ENCODE measurements around the gene DCAF7. TPM values are rescaled to one million over a fixed set of nuclear protein-coding genes. Genes with fewer than 3 reads are reported as not detected.

Gene DCAF7
- total RNA-seq, 2 donors from 2014 or later, result 94.3 to 105 TPM

- Histone ChIP-seq H3K4me3 (no peak overlapping the region), H3K9me3 (no peaks in the 10 kb centered on the region), H3K36me3 (no peaks in the 10 kb centered on the region), H3K4me1 (no peaks in the 10 kb centered on the region), H3K27me3 (no peaks in the 10 kb centered on the region), H3K27ac (no peak overlapping the region), H3K9ac (ENCODE audit: low read depth in 2 of 2, low read length in 2 of 2) (no peak overlapping the region)
- DNase-seq, result peak; percentile 88
- TF ChIP-seq, protein P1, sequence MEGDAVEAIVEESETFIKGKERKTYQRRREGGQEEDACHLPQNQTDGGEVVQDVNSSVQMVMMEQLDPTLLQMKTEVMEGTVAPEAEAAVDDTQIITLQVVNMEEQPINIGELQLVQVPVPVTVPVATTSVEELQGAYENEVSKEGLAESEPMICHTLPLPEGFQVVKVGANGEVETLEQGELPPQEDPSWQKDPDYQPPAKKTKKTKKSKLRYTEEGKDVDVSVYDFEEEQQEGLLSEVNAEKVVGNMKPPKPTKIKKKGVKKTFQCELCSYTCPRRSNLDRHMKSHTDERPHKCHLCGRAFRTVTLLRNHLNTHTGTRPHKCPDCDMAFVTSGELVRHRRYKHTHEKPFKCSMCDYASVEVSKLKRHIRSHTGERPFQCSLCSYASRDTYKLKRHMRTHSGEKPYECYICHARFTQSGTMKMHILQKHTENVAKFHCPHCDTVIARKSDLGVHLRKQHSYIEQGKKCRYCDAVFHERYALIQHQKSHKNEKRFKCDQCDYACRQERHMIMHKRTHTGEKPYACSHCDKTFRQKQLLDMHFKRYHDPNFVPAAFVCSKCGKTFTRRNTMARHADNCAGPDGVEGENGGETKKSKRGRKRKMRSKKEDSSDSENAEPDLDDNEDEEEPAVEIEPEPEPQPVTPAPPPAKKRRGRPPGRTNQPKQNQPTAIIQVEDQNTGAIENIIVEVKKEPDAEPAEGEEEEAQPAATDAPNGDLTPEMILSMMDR (IDR thresholded peaks at IDR 0.05), result no peak
- intact Hi-C loops (cut with DNase I), result no loop called here
These were observed 30.1 kb upstream of the DCAF7 start for GRCh38 chr17:63519972-63520882.

- Histone ChIP-seq H3K9me3 (no peaks in the 10 kb centered on the region), H3K4me3 (no peak within 1 kb of the TSS), H3K27me3 (no peaks in the 10 kb centered on the region), H3K9ac (ENCODE audit: low read depth in 2 of 2, low read length in 2 of 2) (no peak within 1 kb of the TSS), H3K27ac (no peak within 1 kb of the TSS), H3K4me1 (no peaks in the 10 kb centered on the region), H3K36me3 (no peaks in the 10 kb centered on the region)
- no peak for DNase-seq
- TF ChIP-seq, protein P1 (IDR thresholded peaks at IDR 0.05), result no peak
- intact Hi-C loops (cut with DNase I), result no loop called here
These were observed 26.9 kb upstream of the DCAF7 start, which contains the start of gene KCNH6 for GRCh38 chr17:63523253-63523855. Gene KCNH6 (plus strand): TSS chr17:63523358. CDS start chr17:63523414, 56 bp downstream.

DNA sequence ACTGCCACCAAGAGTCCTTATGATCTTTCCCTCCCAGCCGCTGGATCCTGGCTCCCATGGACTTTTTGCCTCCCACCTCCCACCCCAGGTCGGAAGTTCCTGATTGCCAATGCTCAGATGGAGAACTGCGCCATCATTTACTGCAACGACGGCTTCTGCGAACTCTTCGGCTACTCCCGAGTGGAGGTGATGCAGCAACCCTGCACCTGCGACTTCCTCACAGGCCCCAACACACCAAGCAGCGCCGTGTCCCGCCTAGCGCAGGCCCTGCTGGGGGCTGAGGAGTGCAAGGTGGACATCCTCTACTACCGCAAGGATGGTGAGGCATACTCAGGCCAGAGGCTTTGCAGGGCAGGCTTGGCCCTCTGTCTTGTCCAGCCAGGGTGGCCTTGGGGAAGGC is 26.2 kb upstream of the DCAF7 start:
- no peaks in the 10 kb centered on the region for H3K36me3 ChIP-seq
- intact Hi-C loops (cut with DNase I), result no loop called here
- no peaks in the 10 kb centered on the region for H3K27me3 ChIP-seq
- TF ChIP-seq, protein P1 (IDR thresholded peaks at IDR 0.05), result no peak
- no peaks in the 10 kb centered on the region for H3K4me1 ChIP-seq
- no peak overlapping the region for H3K27ac ChIP-seq
- no peak overlapping the region for H3K4me3 ChIP-seq
- DNase-seq, result no peak
- no peaks in the 10 kb centered on the region for H3K9me3 ChIP-seq
- H3K9ac ChIP-seq (ENCODE audit: low read depth in 2 of 2, low read length in 2 of 2), result no peak overlapping the region

DNA sequence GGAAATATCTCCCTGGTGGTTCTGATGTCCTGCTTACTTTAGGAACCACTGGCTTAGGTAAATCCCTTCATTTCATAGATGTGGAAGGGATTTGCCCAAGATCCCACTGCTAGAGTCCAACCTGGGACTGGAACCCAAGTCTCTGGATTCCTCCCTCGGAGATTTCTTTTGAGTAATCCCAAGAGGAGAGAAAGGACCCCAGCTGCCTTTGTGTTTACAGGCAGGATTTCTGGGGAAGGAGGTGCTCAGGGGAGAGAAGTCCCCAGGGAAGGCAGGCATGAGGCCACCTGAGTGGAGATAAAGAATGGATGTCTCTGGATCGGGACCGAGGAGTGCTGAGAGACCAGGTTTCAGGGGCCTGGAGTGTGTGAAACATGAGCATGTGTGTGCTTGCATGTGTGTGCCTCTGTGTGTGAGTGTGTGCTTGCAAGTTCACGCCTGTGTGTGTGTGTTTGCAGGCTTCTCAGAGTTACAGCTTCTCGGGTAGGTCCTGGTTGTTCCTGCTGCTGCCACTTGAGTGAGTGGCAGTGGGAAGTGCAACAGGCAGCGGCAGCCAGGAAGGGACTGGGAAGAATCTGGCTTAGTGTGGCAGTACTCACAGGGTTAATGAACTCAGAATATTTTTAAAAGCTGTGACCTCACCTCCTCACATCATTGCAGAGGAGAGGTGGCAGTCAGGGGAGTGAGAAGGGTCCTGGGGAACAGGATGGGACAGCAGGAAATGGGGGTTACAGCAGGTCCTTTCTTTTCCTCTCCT is 24.9 kb upstream of the DCAF7 start:
- no peaks in the 10 kb centered on the region for H3K27me3 ChIP-seq
- no peaks in the 10 kb centered on the region for H3K9me3 ChIP-seq
- no peak for DNase-seq
- H3K27ac ChIP-seq, result no peak overlapping the region
- no peaks in the 10 kb centered on the region for H3K36me3 ChIP-seq
- TF ChIP-seq, protein P1 (IDR thresholded peaks at IDR 0.05), result no peak
- H3K4me3 ChIP-seq, result no peak overlapping the region
- intact Hi-C loops (cut with DNase I), result no loop called here
- H3K4me1 ChIP-seq, result no peaks in the 10 kb centered on the region
- H3K9ac ChIP-seq (ENCODE audit: low read depth in 2 of 2, low read length in 2 of 2), result no peak overlapping the region

- Histone ChIP-seq H3K4me1 (no peaks in the 10 kb centered on the region), H3K36me3 (no peaks in the 10 kb centered on the region), H3K27ac (no peak overlapping the region), H3K9ac (ENCODE audit: low read depth in 2 of 2, low read length in 2 of 2) (no peak overlapping the region), H3K27me3 (no peaks in the 10 kb centered on the region), H3K4me3 (no peak overlapping the region), H3K9me3 (no peaks in the 10 kb centered on the region)
- TF ChIP-seq, protein P1 (IDR thresholded peaks at IDR 0.05), result no peak
- no peak for DNase-seq
- intact Hi-C loops (cut with DNase I), result no loop called here
These were observed 23.4 kb upstream of the DCAF7 start for GRCh38 chr17:63526861-63527260.

All from colonic mucosa (tissue), 4 donors.